ENCODE results near the gene MUC12. TPM values are rescaled to one million over a fixed set of nuclear protein-coding genes. Genes with fewer than 3 reads are reported as not detected.

MUC12 gene
- total RNA-seq, 1 experiment from 2014 or later = 11.5 TPM

DNA sequence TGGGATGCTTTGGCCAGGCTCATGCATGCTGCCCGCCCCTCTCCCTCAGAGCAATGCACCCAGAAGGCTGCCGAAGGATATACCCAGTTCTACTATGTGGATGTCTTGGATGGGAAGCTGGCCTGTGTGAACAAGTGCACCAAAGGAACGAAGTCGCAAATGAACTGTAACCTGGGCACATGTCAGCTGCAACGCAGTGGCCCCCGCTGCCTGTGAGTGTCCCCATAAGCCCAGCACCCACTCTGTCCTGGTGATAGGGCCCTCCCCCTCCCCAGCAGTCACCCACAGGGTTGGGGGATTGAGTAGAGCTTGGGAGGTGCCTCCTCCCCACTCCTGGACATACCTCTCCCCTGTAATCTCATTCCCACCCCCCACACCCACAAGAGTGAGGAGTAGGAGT is 43.6 kb downstream of the MUC12 start:
- Histone ChIP-seq H3K4ac (ENCODE audit: low read depth, low read length) (no peak overlapping the region), H3K9ac (ENCODE audit: extremely low read depth, insufficient read length, low read length) (no peak overlapping the region), H2AK5ac (ENCODE audit: insufficient read length, low read length) (no peak overlapping the region), H2BK20ac (ENCODE audit: low read depth, low read length, poor library complexity, severe bottlenecking) (no peak overlapping the region), H3K79me2 (ENCODE audit: insufficient read depth, low read length) (no peaks in the 10 kb centered on the region), H4K5ac (ENCODE audit: insufficient read length, low read depth, low read length) (no peak overlapping the region), H3K18ac (ENCODE audit: insufficient read length, low read depth, low read length) (no peak overlapping the region), H2BK5ac (ENCODE audit: insufficient read length, low read length) (no peak overlapping the region), H2BK120ac (ENCODE audit: low read depth, low read length, poor library complexity, severe bottlenecking) (no peak overlapping the region), H4K8ac (replicated peaks; ENCODE audit: insufficient read length, low read depth, low read length) (no peak overlapping the region), H2AFZ (ENCODE audit: low read length) (no peak overlapping the region), H3K27me3 (ENCODE audit: insufficient read depth, low read length) (no peaks in the 10 kb centered on the region), H3K23ac (ENCODE audit: insufficient read length, low read depth, low read length) (no peak overlapping the region), H3K9me3 (ENCODE audit: control insufficient read depth, low read depth, low read length) (no peaks in the 10 kb centered on the region), H4K91ac (ENCODE audit: insufficient read length, low read depth, low read length) (no peak overlapping the region), H2BK12ac (ENCODE audit: insufficient read length, low read depth, low read length) (no peak overlapping the region), H3K79me1 (ENCODE audit: insufficient read depth, low read depth, low read length, poor library complexity, severe bottlenecking) (no peaks in the 10 kb centered on the region), H4K20me1 (ENCODE audit: control insufficient read depth, insufficient read depth, insufficient read length) (no peaks in the 10 kb centered on the region), H3T11ph (ENCODE audit: low read length) (no peak overlapping the region), H3K4me1 (ENCODE audit: insufficient read depth, low read length) (no peaks in the 10 kb centered on the region), H3K14ac (ENCODE audit: insufficient read depth, low read length) (no peak overlapping the region), H2BK15ac (ENCODE audit: low read depth, low read length) (no peak overlapping the region), H3K56ac (ENCODE audit: insufficient read length, low read depth, low read length) (no peak overlapping the region), H3K23me2 (ENCODE audit: insufficient read length, low read depth, low read length, poor library complexity, severe bottlenecking) (peaks cover 11% of the 10 kb centered on the region), H3K4me2 (ENCODE audit: insufficient read depth, insufficient read length, low read length) (no peak overlapping the region), H3K27ac (ENCODE audit: insufficient read length, low read depth, low read length) (no peak overlapping the region)
- no peaks in the 10 kb centered on the region; the same call in 1 of the 2 replicates for H3K27me3 Mint-ChIP-seq (ENCODE audit: low read depth)
- no peak overlapping the region for H3K27ac Mint-ChIP-seq
- TF ChIP-seq, protein P1, sequence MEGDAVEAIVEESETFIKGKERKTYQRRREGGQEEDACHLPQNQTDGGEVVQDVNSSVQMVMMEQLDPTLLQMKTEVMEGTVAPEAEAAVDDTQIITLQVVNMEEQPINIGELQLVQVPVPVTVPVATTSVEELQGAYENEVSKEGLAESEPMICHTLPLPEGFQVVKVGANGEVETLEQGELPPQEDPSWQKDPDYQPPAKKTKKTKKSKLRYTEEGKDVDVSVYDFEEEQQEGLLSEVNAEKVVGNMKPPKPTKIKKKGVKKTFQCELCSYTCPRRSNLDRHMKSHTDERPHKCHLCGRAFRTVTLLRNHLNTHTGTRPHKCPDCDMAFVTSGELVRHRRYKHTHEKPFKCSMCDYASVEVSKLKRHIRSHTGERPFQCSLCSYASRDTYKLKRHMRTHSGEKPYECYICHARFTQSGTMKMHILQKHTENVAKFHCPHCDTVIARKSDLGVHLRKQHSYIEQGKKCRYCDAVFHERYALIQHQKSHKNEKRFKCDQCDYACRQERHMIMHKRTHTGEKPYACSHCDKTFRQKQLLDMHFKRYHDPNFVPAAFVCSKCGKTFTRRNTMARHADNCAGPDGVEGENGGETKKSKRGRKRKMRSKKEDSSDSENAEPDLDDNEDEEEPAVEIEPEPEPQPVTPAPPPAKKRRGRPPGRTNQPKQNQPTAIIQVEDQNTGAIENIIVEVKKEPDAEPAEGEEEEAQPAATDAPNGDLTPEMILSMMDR (conservative IDR thresholded peaks at IDR 0.05) = no peak
- no peaks in the 10 kb centered on the region; a peak in 1 of 5 replicates for H3K9me3 Mint-ChIP-seq
- DNase-seq = no peak
- H3K36me3 Mint-ChIP-seq (ENCODE audit: insufficient read depth in 1 of 3, low read depth in 3 of 3) = peaks cover 0 to 50% (median 23%) of the 10 kb centered on the region in 3 experiments; a peak in 5 of 7 replicates
- H3K4me3 Mint-ChIP-seq = no peak overlapping the region
- WGBS (ENCODE audit: extremely low coverage, insufficient read length, low lambda C conversion rate) = no CpG with 5 or more reads among the region's 6 CpGs
- peaks cover 11 to 20% of the 10 kb centered on the region in 2 experiments for H3K4me1 Mint-ChIP-seq

All from H9 (cell line).